ENCODE data around the gene SERPINB12.

SERPINB12 gene

GRCh38 chr18:63550068-63550467 lies 7.9 kb downstream of the SERPINB12 start:
- FAIRE-seq (no peak), DNase-seq (ENCODE audit: low spot score) (no peak)

- FAIRE-seq: no peak
- no peak for DNase-seq (ENCODE audit: low spot score)
Observed at GRCh38 chr18:63551769-63552168, 9.6 kb downstream of the SERPINB12 start.

GRCh38 chr18:63552581-63552980 lies 10.4 kb downstream of the SERPINB12 start:
- FAIRE-seq: no peak
- DNase-seq (ENCODE audit: low spot score): no peak

- FAIRE-seq: no peak
Observed at GRCh38 chr18:63553081-63553480, 10.9 kb downstream of the SERPINB12 start.

GRCh38 chr18:63559567-63560491 lies 17.7 kb downstream of the SERPINB12 start:
- FAIRE-seq (no peak), DNase-seq (ENCODE audit: low spot score) (no peak)

More at GRCh38 chr18:63553081-63553480, 10.9 kb downstream of the SERPINB12 start:
- no peak for DNase-seq (ENCODE audit: low spot score)

- FAIRE-seq (no peak), DNase-seq (ENCODE audit: low spot score) (no peak)
Observed at GRCh38 chr18:63562284-63562683, 20.1 kb downstream of the SERPINB12 start.

- FAIRE-seq (no peak), DNase-seq (ENCODE audit: low spot score) (no peak)
Observed at GRCh38 chr18:63564021-63564420, 21.9 kb downstream of the SERPINB12 start.

GRCh38 chr18:63564561-63564960 lies 22.4 kb downstream of the SERPINB12 start:
- DNase-seq (ENCODE audit: low spot score) (no peak), FAIRE-seq (no peak)

- FAIRE-seq (no peak), DNase-seq (ENCODE audit: low spot score) (no peak)
Observed at GRCh38 chr18:63567276-63567675, 25.1 kb downstream of the SERPINB12 start.

- DNase-seq (ENCODE audit: low spot score): no peak
- no peak for FAIRE-seq
Observed at GRCh38 chr18:63567825-63568224, 25.7 kb downstream of the SERPINB12 start.

GRCh38 chr18:63570721-63571120 lies 28.6 kb downstream of the SERPINB12 start:
- DNase-seq (ENCODE audit: low spot score) (no peak), FAIRE-seq (no peak)

- FAIRE-seq: no peak
- DNase-seq (ENCODE audit: low spot score): no peak
Observed at GRCh38 chr18:63575681-63576080, 33.5 kb downstream of the SERPINB12 start.

- FAIRE-seq (no peak), DNase-seq (ENCODE audit: low spot score) (peak; percentile 6)
Observed at GRCh38 chr18:63578357-63578958, 36.3 kb downstream of the SERPINB12 start.

- FAIRE-seq (no peak), DNase-seq (ENCODE audit: low spot score) (no peak)
Observed at GRCh38 chr18:63579616-63580015, 37.4 kb downstream of the SERPINB12 start.

GRCh38 chr18:63585988-63586387 lies 43.8 kb downstream of the SERPINB12 start:
- DNase-seq (ENCODE audit: low spot score) (no peak), FAIRE-seq (no peak)

GRCh38 chr18:63586431-63586830 lies 44.3 kb downstream of the SERPINB12 start:
- FAIRE-seq (no peak), DNase-seq (ENCODE audit: low spot score) (no peak)

- FAIRE-seq: no peak
Observed at GRCh38 chr18:63586966-63587365, 44.8 kb downstream of the SERPINB12 start, which contains the start of gene SERPINB13. Gene SERPINB13, plus strand, starts transcription at chr18:63587343. Its CDS starts 1,325 bp downstream, at chr18:63588668.

GRCh38 chr18:63588909-63589308 lies 46.7 kb downstream of the SERPINB12 start:
- FAIRE-seq (no peak), DNase-seq (ENCODE audit: low spot score) (no peak)

More at GRCh38 chr18:63586966-63587365, 44.8 kb downstream of the SERPINB12 start, which contains the start of gene SERPINB13:
- no peak for DNase-seq (ENCODE audit: low spot score)

GRCh38 chr18:63590373-63590772 lies 48.2 kb downstream of the SERPINB12 start:
- FAIRE-seq: no peak
- DNase-seq (ENCODE audit: low spot score): no peak

- DNase-seq (ENCODE audit: low spot score) (no peak), FAIRE-seq (no peak)
Observed at GRCh38 chr18:63590966-63591695, 49.0 kb downstream of the SERPINB12 start.

GRCh38 chr18:63591725-63592124 lies 49.6 kb downstream of the SERPINB12 start:
- no peak for FAIRE-seq

GRCh38 chr18:63592471-63592870 lies 50.3 kb downstream of the SERPINB12 start:
- no peak for FAIRE-seq
- DNase-seq (ENCODE audit: low spot score): no peak

More at GRCh38 chr18:63591725-63592124, 49.6 kb downstream of the SERPINB12 start:
- DNase-seq (ENCODE audit: low spot score): no peak
